Activated T-helper 2 cell treated with anti-CD3 and anti-CD28 coated beads, Interferon-gamma antibody, Interleukin-2, Interleukin-4, amounts not matched to agents 10 μg/mL and 5 μg/mL and 100 μg/mL, durations not matched to agents 14 hours and 24 hours and 36 hours (primary cell): ENCODE data around the gene MTIF3. TPM values are rescaled to one million over a fixed set of nuclear protein-coding genes. Genes with fewer than 3 reads are reported as not detected.

Experiments
- DNase-seq: peaks from one replicate; pipeline ENCODE4 v3.0.0; 2021; ENCODE audit warnings: low spot score
- H3K27ac Mint-ChIP-seq: one replicate; pipeline ENCODE4 v1.8.0; 2021; ENCODE audit warnings: mixed read lengths
- H3K27me3 Mint-ChIP-seq: one replicate; pipeline ENCODE4 v1.8.0; 2021; ENCODE audit warnings: low read depth, mixed read lengths
- H3K36me3 Mint-ChIP-seq: one replicate; pipeline ENCODE4 v1.8.0; 2021; ENCODE audit warnings: low read depth, mixed read lengths
- H3K4me1 Mint-ChIP-seq: one replicate; pipeline ENCODE4 v1.8.0; 2021; ENCODE audit warnings: low read depth, mixed read lengths
- H3K4me3 Mint-ChIP-seq: one replicate; pipeline ENCODE4 v1.8.0; 2021; ENCODE audit warnings: low read depth, mild to moderate bottlenecking, moderate library complexity, mixed read lengths
- H3K9me3 Mint-ChIP-seq: one replicate; pipeline ENCODE4 v1.8.0; 2021; ENCODE audit warnings: mixed read lengths
- intact Hi-C: fragments of 100-400 bp; cut with micrococcal nuclease; formaldehyde crosslinking; loops from one replicate; pipeline ENCODE4 v1.15.1; 2023
- total RNA-seq: library from RNA; stranded (reverse); gene quantifications from 2 replicates; pipeline ENCODE4 v1.2.3, GENCODE V29; 2022

MTIF3 gene
- total RNA-seq, 1 donor from 2014 or later: 25.0 TPM

- DNase-seq: peak; percentile 86
- Mint-ChIP-seq H3K4me3 (peak within 1 kb of the TSS; percentile 89), H3K27me3 (no peaks in the 10 kb centered on the region), H3K4me1 (peaks cover 36% of the 10 kb centered on the region), H3K9me3 (no peaks in the 10 kb centered on the region), H3K36me3 (peaks cover 37% of the 10 kb centered on the region), H3K27ac (peak within 1 kb of the TSS; percentile 94)
- intact Hi-C loops: loop anchor here (10.0 kb wide), 1 partner anchor 710 kb away; the partner anchor contains the start of gene PAN3
Measured at GRCh38 chr13:27424246-27425157, 25.9 kb downstream of the MTIF3 start, which contains the start of gene GTF3A. Gene GTF3A, plus strand, starts transcription at chr13:27424619.

GRCh38 chr13:27423333-27423732 is 27.0 kb downstream of the MTIF3 start:
- Mint-ChIP-seq H3K4me3 (peak overlapping the region; percentile 49), H3K4me1 (peaks cover 37% of the 10 kb centered on the region), H3K27ac (no peak overlapping the region), H3K27me3 (no peaks in the 10 kb centered on the region), H3K36me3 (peaks cover 29% of the 10 kb centered on the region), H3K9me3 (no peaks in the 10 kb centered on the region)
- intact Hi-C loops: loop anchor here (10.0 kb wide), 1 partner anchor 711 kb away; the partner anchor contains the start of gene PAN3
- DNase-seq: no peak

- Mint-ChIP-seq H3K27me3 (peaks cover 3% of the 10 kb centered on the region), H3K36me3 (peaks cover 10% of the 10 kb centered on the region), H3K4me1 (peaks cover 20% of the 10 kb centered on the region), H3K27ac (no peak overlapping the region), H3K4me3 (no peak overlapping the region), H3K9me3 (no peaks in the 10 kb centered on the region)
- DNase-seq: no peak
- intact Hi-C loops: loop anchor here (10.0 kb wide), 1 partner anchor 714 kb away; the partner anchor contains the start of gene PAN3
Measured at GRCh38 chr13:27421101-27421871, 29.1 kb downstream of the MTIF3 start.

- H3K9me3 Mint-ChIP-seq: no peaks in the 10 kb centered on the region
- intact Hi-C loops: no loop called here
- H3K27ac Mint-ChIP-seq: no peak overlapping the region
- peaks cover 8% of the 10 kb centered on the region for H3K27me3 Mint-ChIP-seq
- H3K4me1 Mint-ChIP-seq: peaks cover 14% of the 10 kb centered on the region
- H3K36me3 Mint-ChIP-seq: no peaks in the 10 kb centered on the region
- no peak for DNase-seq
- no peak overlapping the region for H3K4me3 Mint-ChIP-seq
Measured at GRCh38 chr13:27419328-27419727, 31.0 kb downstream of the MTIF3 start.

- no peak overlapping the region for H3K27ac Mint-ChIP-seq
- no peaks in the 10 kb centered on the region for H3K36me3 Mint-ChIP-seq
- peaks cover 27% of the 10 kb centered on the region for H3K27me3 Mint-ChIP-seq
- intact Hi-C loops: no loop called here
- H3K9me3 Mint-ChIP-seq: no peaks in the 10 kb centered on the region
- H3K4me1 Mint-ChIP-seq: peaks cover 6% of the 10 kb centered on the region
- H3K4me3 Mint-ChIP-seq: no peak overlapping the region
- DNase-seq: no peak
Measured at GRCh38 chr13:27415116-27415515, 35.2 kb downstream of the MTIF3 start.

- no peaks in the 10 kb centered on the region for H3K9me3 Mint-ChIP-seq
- peaks cover 5% of the 10 kb centered on the region for H3K4me1 Mint-ChIP-seq
- H3K27ac Mint-ChIP-seq: no peak overlapping the region
- no peaks in the 10 kb centered on the region for H3K36me3 Mint-ChIP-seq
- no peak overlapping the region for H3K4me3 Mint-ChIP-seq
- no peak for DNase-seq
- H3K27me3 Mint-ChIP-seq: peaks cover 43% of the 10 kb centered on the region
- intact Hi-C loops: no loop called here
Measured at GRCh38 chr13:27411341-27411740, 39.0 kb downstream of the MTIF3 start.

- Mint-ChIP-seq H3K27me3 (peaks cover 36% of the 10 kb centered on the region), H3K27ac (no peak overlapping the region), H3K36me3 (no peaks in the 10 kb centered on the region), H3K4me1 (peaks cover 8% of the 10 kb centered on the region), H3K4me3 (no peak overlapping the region), H3K9me3 (no peaks in the 10 kb centered on the region)
- intact Hi-C loops: loop anchor here (5.0 kb wide), 1 partner anchor 43 kb away; the partner anchor contains the start of gene MTIF3
- DNase-seq: no peak
Measured at GRCh38 chr13:27409013-27409412, 41.4 kb downstream of the MTIF3 start.

- intact Hi-C loops: loop anchor here (5.0 kb wide), 1 partner anchor 44 kb away; the partner anchor contains the start of gene MTIF3
- no peak for DNase-seq
Measured at GRCh38 chr13:27408074-27408473, 42.3 kb downstream of the MTIF3 start.

GRCh38 chr13:27406178-27406939 is 44.0 kb downstream of the MTIF3 start:
- intact Hi-C loops: loop anchor here (1.0 to 5.0 kb wide), 3 partner anchors 20 to 420 kb away; partner anchors contain the start of gene MTIF3
- DNase-seq: peak; percentile 25
- peaks cover 8% of the 10 kb centered on the region for H3K4me1 Mint-ChIP-seq
- peaks cover 23% of the 10 kb centered on the region for H3K27me3 Mint-ChIP-seq
- no peak overlapping the region for H3K4me3 Mint-ChIP-seq
- no peaks in the 10 kb centered on the region for H3K9me3 Mint-ChIP-seq
- no peak overlapping the region for H3K27ac Mint-ChIP-seq
- no peaks in the 10 kb centered on the region for H3K36me3 Mint-ChIP-seq

More at GRCh38 chr13:27408074-27408473, 42.3 kb downstream of the MTIF3 start:
- Mint-ChIP-seq H3K9me3 (no peaks in the 10 kb centered on the region), H3K27me3 (peaks cover 34% of the 10 kb centered on the region), H3K4me3 (no peak overlapping the region), H3K27ac (no peak overlapping the region), H3K4me1 (peaks cover 8% of the 10 kb centered on the region), H3K36me3 (no peaks in the 10 kb centered on the region)

GRCh38 chr13:27405546-27406134 is 44.7 kb downstream of the MTIF3 start:
- no peak for DNase-seq
- peaks cover 8% of the 10 kb centered on the region for H3K4me1 Mint-ChIP-seq
- H3K27ac Mint-ChIP-seq: no peak overlapping the region
- H3K9me3 Mint-ChIP-seq: no peaks in the 10 kb centered on the region
- no peaks in the 10 kb centered on the region for H3K36me3 Mint-ChIP-seq
- peaks cover 21% of the 10 kb centered on the region for H3K27me3 Mint-ChIP-seq
- H3K4me3 Mint-ChIP-seq: no peak overlapping the region
- intact Hi-C loops: loop anchor here (1.0 to 5.0 kb wide), 3 partner anchors 21 to 421 kb away; partner anchors contain the start of gene MTIF3

- no peak for DNase-seq
- no peaks in the 10 kb centered on the region for H3K9me3 Mint-ChIP-seq
- H3K4me3 Mint-ChIP-seq: no peak overlapping the region
- no peaks in the 10 kb centered on the region for H3K36me3 Mint-ChIP-seq
- peaks cover 8% of the 10 kb centered on the region for H3K4me1 Mint-ChIP-seq
- intact Hi-C loops: loop anchor here (5.0 kb wide), 1 partner anchor 48 kb away; the partner anchor contains the start of gene MTIF3
- no peak overlapping the region for H3K27ac Mint-ChIP-seq
- H3K27me3 Mint-ChIP-seq: peaks cover 16% of the 10 kb centered on the region
Measured at GRCh38 chr13:27404680-27405079, 45.7 kb downstream of the MTIF3 start.
